Hematopoietic multipotent progenitor cell treated with erythropoietin and hydrocortisone succinate and interleukin-3 and kit ligand, for 17 days (in vitro differentiated cells): Measurements from ENCODE around the gene LUC7L.
"Not testable (repeated sequence)": the region's sequence is repeated elsewhere in the genome, so short reads cannot be mapped to it uniquely, and the experiment has no call there.

Experiments used
- DNase-seq: peaks from one replicate; pipeline ENCODE4 v3.0.0-alpha.2; 2015; ENCODE audit warnings: low spot score

Gene LUC7L, protein sequence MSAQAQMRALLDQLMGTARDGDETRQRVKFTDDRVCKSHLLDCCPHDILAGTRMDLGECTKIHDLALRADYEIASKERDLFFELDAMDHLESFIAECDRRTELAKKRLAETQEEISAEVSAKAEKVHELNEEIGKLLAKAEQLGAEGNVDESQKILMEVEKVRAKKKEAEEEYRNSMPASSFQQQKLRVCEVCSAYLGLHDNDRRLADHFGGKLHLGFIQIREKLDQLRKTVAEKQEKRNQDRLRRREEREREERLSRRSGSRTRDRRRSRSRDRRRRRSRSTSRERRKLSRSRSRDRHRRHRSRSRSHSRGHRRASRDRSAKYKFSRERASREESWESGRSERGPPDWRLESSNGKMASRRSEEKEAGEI

DNA sequence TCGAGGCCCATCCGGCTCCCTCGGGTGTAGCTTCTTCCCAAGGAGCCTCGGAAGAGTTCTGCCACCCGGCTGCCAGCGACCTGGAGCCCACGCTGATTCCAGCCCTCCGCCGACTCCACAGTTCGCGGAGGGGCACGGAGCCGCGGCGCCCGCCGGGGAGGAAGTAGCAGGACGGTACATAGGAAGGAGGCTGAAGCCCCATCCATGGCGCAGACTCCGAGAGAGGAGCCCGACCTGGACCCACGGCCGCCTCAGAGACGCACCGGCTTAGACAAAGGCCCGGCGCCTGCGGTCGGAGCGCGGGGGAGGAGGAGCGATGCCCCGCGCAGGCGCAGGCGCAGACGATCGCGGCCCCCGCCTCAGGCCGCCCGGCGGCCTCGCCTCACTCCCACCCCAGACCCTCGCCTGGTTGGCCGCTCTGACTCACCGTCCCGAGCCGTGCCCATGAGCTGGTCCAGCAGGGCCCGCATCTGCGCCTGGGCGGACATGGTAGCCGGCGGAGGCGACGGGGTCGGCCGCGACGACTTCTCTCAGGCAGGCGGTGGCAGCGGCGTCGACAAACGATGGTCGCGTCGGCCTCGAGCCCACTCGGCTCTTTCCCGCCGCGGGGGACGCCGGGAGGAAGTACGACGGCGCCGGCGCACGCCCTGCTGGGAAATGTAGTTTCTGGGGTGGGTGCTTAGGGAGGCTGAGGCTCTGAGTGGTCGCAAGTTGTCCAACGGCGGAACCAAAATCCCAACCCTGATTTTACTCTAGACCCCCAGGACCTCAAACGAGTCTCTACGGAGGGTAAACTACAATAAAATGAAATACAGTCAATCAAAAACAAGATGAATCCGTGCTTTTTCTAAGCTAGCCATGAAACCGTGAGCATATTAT, at the start of gene LUC7L:
LUC7L (minus strand) TSS at position 598 of the 879 bp plus-strand sequence; CDS start at position 488, 110 bp downstream.
- DNase-seq = peak; percentile 80

DNA sequence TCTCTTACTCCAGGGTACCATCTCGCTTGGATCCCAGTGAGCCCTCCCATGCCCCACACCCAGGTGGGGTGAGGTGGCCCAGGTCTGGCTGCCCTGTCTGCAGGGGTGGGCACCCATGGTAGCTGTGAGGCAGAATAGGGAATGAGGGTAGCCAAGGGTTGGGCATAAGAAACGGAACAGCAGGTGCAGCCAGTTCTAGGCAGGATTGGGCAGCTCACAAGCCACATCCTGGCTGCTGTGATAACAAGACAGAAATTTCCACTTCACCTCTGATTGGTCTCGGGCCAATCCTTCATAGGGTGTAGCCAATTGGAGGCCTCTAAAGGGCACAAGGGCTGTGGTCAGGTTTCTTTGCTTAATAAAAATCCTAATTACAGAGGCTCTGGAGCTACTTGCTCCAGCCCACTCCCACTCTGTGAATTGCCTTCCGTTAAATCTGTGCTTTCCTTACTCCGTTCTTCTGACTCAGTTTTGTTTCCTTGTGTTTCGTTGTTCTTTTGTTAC, 49.7 kb upstream of the LUC7L start:
- peak; percentile 42 for DNase-seq

DNA sequence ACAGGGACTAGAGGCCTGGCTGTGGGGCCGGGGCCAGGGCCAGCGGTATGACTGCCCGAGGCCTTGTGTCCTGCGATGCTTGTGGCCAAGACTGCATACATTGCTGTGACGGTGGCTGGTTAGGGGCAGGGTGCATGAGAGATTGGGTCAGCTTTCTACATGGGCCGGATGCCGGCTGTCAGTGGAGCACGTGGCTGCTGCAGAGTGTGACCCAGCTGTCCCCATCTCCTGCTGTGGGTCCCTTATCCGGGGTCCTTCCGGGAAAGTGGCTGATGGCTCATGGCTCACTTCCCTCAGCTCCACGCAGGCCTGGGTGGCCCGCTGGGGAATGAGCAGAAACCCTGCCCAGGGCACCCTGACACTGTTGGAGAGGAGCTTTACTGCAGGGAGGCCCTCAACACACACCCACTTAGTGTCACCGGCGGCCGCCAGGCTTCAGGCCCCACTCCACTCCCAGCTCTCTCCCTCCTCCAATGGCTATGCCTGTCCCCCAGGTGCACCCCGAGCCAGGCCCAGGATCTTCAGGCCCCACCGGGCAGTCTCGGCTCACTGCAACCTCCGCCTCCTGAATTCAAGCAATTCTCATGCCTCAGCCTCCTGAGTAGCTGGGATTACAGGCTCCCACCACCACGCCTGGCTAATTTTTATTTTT, 47.3 kb upstream of the LUC7L start:
- DNase-seq = no peak

DNA sequence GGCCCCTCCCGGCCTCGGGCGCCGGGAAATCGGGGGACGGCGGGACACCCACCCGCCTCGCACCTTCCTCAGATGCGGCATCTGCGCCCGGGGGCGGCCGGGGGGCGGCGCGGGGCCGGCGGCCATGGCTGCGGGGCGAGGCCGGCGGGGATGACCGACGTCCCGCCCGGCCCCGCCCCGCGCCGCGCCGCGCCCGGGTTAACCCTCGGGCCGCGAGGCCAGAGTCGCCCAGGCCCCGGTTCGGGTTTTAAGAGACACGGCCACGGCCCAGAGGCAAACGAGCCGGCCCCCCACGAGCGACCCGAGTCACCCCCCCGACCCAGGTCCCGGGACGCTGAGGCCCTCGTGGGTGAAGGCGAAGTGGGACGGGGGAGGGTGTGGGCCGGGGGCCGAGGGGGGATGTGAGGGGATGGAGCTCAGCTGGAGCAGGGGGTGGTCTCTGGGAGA, 46.6 kb upstream of the LUC7L start, which contains the start of gene RGS11:
RGS11 (minus strand) TSS at position 159 of the 447 bp plus-strand sequence; CDS start at position 126, 33 bp downstream.
- DNase-seq = no peak

DNA sequence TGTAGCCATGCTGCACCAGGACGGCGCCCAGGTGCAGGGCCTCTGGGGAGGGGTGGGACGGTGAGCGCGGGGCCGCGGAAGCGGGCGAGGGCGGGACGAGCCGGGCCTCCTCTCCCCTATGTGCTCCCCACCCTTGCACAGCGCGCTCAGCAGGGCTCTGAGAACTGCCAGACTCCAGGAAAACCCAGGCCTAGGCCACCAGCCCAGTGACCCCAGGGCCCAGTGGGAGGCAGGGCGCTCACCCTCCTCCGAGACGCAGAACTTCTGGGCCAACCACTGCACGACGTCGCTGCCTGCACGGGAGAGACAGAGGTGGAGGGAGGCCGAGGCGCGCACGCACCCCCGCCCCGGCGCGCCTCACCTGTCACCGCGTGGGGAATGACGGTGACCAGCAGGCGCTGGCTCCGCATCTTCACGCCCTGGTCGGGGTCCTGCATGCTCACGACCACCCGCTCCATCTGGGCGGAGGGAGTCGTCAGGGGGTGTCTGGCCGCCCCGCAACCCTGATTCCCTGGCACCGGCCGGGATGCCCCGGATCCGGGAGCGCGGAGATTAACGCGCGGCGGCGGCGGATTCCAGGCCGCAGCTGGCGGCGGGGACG, 45.9 kb upstream of the LUC7L start:
- DNase-seq = no peak

DNA sequence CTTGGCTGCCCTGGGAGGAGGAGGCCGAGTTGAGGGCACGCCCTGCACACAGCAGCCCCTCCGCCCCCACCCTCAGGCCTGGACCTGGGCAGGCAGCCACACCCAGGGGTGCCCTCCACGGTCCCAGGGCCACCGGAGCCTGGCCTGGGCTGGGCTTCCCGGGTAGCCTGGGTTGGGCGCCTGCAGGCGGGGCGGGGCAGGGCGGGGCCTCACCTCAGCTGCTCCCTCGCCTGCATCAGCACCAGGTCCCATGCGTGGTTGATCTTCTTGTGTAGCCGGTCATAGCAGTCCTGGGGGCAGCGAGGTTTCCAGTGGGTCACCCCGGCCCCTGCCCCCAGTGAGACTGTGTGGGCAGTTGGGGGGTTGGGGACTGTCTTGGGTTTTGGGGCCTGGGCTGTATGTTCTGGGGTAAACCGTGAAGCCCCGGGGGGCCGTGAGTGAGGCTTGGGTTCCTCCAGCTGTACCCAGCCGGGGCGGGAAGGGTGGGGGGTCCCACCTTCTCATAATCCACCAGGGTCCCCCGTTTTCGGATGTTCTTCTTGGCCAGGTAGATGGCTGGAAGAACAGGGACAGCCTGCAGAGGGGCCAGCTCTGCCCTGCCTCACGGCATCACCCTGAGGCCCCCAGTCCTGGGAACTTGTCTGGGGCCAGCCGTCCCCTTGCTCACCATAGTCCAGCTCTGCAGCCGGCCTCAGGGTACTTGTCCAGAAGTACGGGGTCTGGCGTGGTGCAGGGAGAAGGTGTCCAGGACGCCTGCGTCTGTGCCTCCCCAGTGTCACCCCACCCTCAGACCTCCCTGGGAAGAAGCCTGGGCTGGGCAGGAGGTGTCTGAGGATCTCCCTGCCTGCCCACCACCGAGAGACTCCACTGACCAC, 44.5 kb upstream of the LUC7L start:
- DNase-seq = peak; percentile 8

DNA sequence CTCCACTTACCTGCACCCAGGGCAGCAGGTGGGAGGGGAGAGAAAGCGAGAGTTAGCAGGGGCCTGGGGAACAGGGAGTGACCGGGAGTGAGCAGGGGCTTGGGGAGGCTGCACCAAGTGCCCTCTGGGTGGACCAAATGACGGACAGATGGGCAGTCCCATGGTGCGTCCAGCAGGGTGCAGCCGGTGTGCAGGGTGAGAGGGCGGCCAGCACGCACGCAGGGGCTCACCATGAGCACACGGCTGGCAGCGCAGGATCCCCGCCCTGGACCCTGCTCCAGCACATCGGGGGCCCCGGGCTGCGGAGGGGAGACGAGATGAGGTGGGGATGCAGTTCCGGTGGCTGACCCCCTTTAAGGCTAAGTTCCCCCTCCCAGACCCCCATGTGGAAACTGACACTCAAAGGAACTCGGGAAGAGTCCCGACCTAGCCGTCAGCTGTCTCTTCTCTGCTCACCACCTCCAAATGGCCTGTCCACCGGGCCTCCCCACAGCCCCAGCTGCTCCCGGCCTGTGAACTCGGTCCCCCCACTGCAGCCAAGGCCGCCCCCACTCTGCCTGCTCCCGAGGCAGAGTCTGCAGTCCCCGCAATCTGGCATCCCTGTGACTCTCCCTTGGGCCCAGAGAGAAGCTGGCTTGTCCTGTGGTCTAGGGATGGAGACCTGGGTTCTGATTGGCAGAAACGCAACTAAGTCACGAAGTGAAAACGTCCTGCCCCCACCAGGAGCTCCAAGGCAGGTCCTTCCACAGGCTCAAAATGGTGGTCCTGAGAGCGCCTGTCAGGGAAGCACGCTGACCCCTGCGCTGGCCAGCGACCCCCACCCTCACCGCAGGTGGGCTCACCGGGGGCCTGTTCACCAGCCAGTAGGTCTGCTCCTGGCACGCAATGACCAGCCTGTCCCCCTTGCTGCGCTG, 43.6 kb upstream of the LUC7L start:
- DNase-seq = no peak

DNA sequence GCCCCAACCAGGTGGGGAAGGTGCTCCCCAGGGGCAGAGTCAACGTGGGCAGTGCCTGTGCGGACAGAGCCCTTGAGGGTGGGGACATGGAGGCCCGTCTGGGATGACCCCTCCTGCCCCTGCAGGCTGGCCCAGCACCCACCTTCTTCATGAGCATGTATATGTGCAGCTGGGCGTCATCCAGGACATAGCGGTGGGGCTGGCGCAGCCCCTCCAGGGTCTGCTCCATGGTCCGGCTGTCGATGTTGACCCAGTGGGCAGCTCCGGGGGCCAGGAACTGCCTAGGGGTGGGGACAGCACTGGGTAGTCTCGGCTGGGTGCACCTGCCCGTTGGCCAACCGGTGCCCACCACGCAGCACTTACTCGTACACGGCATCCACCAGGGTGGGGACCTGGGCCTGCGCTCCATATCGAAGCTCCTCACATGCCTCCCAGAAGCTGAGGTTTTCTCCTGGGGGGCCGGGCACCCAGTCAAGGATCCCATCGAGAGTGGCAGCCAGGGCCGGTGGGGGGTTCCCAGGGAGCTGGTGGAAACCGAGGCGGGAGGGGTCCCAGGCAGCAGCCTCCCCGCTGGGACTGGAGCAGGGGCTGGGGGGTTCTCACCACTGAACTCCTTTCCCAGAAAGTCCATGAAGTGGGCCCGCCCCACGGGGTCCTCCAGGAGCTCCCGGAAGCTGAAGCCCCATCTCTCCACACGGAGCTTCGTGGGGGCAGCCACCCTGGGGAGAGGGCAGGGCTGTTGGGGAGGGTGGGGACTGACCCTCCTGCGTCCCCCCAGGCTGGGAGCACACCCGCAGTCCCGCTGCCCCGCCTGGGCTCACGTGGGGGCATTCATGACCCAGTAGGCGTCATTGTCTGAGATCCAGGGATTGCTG, 41.4 kb upstream of the LUC7L start:
- DNase-seq = no peak

DNA sequence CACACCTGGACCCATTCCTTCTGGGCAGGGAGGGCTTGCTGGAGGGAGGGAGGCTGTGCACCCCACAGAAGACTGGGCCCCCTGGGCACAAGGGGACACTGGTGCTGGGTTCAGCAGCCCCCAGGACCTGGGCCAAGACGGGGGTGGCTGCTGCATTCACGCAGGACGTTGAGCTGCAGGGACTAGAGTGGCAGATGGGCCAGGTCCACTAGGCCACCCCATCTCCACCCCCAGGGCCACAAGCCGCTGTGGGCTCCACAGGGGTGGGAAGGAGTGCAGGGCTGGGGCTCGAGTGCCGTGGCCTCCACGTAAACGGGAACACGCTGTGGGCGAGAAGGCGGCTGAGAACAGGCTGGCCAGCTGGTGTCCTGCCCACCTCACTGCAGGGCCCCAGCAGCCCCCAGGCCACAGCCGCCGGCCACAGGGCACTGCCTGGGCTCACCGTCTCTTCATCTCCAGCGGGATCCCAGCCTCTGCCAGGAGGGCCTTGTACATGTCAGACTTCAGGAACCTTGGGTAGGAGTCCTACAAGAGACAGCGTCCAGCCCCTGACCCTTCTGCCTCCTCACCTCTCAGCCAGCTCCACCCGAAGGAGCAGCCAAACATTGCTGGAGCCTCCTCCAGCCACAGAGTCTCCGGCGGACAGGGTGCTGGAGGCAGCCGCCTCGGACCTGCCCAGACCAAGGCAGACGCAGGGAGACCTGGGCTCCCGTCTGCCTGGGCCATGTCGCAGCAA, 40.0 kb upstream of the LUC7L start:
- DNase-seq = no peak

DNA sequence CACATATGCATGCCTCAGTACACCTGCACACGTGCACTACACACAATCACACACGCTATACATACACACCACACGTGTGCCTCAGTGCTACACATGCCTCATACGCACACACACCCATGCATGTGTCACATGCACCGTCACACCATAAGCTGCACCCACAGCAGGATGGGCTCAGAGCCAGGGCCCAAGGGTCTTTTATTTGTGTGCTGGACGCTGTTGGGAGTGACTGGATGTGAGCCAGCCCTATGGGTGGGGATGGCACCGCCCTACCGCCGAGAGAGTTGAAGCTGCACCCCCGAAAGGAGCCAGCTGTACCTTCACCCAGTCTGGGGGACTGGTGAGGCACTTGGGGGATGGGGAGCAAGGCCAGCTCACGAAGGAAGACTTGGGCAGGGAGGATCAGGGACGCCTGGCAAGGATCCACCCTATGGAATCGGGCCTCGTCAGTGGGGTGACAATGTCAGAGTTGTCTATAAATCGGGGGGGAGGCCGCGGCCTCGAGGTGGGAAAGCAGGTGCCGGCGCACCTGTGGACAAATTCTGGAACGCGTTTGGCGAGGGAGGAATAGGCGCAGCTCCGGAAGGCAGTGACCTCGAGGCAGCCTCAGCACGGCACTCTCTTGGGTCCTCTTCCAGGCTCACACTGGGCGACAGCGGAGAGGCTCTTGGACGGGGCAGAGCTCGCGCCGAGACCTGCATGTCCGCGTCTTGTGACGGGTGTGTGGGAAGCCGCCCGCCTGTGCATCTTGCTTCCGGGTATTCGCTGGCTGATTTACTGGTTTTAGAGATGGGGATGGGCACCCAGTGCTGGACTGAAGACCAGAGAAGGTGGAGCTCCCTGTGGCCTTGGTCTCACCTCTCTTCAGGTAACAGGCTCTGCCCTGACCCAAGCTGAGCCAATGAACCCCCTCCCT, 39.1 kb upstream of the LUC7L start:
- DNase-seq = no peak

DNA sequence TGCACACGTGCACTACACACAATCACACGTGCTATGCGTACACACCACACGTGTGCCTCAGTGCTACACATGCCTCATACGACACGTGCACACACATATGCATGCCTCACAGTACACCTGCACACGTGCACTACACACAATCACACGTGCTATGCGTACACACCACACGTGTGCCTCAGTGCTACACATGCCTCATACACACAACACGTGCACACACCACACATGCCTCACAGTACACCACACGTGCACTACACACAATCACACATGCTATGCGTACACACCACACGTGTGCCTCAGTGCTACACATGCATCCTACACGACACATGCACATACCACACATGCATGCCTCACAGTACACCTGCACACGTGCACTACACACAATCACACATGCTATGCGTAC, 38.3 kb upstream of the LUC7L start:
- DNase-seq = not testable (repeated sequence)

DNA sequence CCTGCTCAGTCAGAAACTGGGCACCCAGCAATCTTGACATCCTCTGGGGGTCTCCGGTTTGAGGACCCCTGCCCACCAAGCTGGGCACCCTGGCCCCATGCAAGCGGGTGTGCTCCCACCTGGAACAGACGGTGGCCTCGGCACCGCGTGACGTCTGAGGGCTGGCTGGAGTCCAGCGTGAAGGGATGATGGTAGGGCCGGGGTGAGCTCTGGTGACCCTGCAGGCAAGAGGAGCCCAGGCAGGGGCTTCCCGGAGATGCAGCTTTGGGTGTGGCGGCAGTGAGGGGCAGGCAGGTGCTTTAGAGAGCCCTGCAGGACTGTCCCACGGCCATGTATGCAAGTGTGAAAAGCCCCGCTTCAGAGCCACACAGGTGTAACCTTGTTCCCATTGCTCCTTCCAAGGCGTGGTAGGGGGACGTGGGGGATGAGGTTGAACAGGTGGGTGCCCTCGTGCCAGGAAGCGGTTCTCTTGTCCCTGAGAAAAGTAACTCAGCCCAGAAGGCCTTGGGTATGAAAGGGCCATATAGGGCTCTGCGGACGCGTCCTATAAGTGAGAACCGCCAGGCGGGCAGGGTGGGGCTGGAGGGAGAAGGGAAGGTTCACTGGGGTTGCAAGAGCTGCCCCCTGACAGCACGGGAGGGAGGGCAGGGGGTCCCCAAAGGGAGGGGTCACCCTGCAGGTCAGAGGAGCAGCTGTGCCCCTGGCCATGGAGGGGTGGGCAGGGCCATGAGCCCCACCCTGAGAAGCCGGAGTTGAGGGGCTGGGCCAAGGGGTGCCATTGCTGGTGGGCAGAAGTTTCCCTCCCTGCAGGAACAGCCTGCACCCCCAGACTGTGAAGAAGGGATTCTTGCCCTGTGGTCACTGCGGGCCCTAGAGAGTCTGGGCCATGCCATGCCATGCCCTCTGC, 37.3 kb upstream of the LUC7L start:
- DNase-seq = no peak

DNA sequence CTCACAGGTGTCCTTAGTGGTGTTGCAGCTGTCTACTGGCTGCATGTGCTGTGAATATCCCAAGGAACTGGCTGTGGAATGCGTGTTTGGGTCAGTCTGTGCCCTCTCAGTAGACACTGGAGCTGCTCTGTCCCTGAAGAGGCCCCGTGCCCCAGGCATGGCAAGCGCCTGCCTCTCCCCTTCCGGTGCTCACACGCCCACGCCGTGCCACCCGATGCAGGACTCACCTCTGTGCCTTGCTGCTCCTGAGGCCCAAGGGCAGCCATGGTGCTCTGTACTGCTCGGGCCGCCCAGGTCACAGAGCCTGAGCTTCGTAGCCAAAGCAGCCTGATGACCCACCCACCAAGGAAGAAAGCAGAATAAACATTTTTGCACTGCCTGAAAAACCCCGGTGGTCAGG, 36.5 kb upstream of the LUC7L start:
- DNase-seq = no peak

DNA sequence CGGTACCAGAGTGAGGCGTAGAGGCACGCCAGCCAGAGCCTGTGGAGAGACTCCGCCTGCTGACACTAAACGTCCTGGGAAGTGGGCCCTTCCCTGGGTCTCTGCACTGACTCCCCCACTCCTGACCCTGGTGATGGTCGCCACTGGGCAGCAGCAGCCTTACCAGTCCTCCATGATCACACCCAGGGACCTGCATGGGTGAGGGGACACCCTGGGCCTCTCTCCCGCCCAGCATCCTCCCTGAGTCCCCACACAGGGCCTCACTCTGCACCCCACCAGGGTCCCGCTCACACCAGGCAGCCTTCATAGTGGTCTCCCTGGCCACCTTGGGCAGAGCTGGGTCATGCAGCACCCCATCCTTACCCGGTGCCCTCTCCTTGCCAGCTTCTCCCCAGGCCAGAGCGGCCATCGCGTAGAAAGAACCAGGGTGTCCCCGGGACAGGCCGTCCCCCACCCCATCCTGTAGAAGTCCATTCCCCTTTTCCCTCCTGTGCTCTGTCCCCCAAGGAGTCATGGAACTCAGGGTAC, 35.8 kb upstream of the LUC7L start:
- no peak for DNase-seq

DNA sequence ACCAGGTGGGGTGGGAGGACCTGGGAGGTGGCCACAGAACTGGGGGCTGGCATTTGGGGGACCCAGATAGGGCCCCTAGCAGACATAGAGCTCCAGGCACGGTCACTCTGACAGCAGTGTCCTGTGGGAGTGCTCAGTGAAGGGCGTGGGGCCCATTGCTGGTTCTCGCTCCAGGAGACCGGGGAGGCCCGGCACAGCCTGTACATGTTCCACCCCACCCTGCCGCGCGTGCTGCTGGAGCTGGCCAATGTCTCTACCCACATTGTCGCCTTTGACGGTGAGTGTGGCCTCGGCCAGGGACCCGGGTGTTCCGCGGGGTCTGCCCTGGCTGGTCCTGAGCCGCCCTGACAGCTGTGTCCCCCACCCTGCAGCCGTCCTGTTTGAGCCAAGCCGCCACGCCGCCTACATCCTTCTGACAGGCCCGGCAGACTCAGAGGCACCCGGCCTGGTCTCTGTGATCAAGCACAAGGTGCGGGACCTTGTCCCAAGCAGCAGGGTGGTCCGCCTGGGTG, 35.2 kb upstream of the LUC7L start:
- DNase-seq = no peak
